ENCODE results near the gene ARHGEF2.

GRCh38 chr1:156021093-156021428, 42.7 kb upstream of the ARHGEF2 start:
- TF ChIP-seq, protein P1, sequence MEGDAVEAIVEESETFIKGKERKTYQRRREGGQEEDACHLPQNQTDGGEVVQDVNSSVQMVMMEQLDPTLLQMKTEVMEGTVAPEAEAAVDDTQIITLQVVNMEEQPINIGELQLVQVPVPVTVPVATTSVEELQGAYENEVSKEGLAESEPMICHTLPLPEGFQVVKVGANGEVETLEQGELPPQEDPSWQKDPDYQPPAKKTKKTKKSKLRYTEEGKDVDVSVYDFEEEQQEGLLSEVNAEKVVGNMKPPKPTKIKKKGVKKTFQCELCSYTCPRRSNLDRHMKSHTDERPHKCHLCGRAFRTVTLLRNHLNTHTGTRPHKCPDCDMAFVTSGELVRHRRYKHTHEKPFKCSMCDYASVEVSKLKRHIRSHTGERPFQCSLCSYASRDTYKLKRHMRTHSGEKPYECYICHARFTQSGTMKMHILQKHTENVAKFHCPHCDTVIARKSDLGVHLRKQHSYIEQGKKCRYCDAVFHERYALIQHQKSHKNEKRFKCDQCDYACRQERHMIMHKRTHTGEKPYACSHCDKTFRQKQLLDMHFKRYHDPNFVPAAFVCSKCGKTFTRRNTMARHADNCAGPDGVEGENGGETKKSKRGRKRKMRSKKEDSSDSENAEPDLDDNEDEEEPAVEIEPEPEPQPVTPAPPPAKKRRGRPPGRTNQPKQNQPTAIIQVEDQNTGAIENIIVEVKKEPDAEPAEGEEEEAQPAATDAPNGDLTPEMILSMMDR (IDR thresholded peaks at IDR 0.05; ENCODE audit: poor library complexity), result no peak
- TF ChIP-seq EZH2 (IDR thresholded peaks at IDR 0.05; ENCODE audit: borderline replicate concordance), result no peak

Measured in hepatocyte (in vitro differentiated cells).